OCI-LY3 (cell line): ENCODE measurements around the gene INPP5K.
"Not testable (repeated sequence)": the region's sequence is repeated elsewhere in the genome, so short reads cannot be mapped to it uniquely, and the experiment has no call there.

Experiments
- CTCF ChIP-seq: fragments of 200-600, 300-600 bp; sonication (generic); IDR thresholded peaks from 2 replicates; pipeline ENCODE4 v1.5.1; 2014; ENCODE audit warnings: antibody characterized with exemption, low read length, low read depth
- EZH2phosphoT487 ChIP-seq: fragments of 200-600 bp; shearing (Covaris generic); IDR thresholded peaks from 2 replicates; pipeline ENCODE4 v1.6.1; 2018; ENCODE audit warnings: antibody characterized with exemption, mixed run types, low read depth

DNA sequence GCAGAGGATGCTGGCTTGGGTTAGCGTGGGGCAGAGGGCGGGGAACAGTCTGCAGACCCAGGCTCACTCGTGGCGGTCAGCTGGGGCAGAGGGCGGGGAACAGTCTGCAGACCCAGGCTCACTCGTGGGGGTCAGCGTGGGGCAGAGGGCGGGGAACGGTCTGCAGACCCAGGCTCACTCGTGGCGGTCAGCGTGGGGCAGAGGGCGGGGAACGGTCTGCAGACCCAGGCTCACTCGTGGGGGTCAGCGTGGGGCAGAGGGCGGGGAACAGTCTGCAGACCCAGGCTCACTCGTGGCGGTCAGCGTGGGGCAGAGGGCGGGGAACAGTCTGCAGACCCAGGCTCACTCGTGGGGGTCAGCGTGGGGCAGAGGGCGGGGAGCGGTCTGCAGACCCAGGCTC, 7.7 kb downstream of the INPP5K start:
- TF ChIP-seq CTCF, EZH2phosphoT487: not testable (repeated sequence)
